Measurements from ENCODE around the gene SLC38A1.

Gene SLC38A1

DNA sequence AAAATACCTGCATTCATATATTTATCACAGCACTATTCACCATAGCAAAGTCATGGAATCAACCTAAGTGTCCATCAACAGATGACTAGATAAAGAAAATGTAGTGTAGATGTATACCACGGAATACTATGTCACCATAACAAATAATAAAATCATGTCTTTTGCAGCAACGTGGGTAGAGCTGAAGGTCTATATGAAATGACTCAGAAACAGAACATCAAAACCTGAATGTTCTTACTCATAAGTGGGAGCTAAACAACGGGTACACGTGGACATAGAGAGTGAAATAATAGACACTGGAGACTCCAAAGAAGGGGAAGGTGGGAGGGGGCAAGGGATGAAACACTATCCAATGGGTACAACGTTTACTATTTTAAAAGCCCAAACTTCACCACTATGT, 37.9 kb downstream of the SLC38A1 start:
- DNase-seq (ENCODE audit: low read depth) = no peak

DNA sequence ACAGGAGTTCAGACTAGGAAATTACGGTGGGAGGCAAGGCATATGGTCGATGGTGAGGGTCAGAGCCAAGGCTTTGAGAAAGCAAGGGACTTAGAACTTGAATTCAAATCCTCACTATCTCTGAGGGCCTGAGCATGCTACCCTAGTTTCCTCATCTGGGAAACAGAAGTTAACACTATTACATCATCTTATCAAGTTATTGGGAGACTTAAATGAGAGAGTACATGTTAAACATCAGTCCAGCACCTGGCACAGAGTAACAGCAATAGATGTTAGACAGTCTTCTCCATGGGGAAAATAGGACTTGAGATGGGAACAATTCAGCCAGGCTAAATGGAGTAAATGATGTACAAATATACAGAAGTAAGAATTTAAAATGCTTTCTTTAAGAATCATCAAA, 38.5 kb downstream of the SLC38A1 start:
- no peak for DNase-seq (ENCODE audit: low read depth)

DNA sequence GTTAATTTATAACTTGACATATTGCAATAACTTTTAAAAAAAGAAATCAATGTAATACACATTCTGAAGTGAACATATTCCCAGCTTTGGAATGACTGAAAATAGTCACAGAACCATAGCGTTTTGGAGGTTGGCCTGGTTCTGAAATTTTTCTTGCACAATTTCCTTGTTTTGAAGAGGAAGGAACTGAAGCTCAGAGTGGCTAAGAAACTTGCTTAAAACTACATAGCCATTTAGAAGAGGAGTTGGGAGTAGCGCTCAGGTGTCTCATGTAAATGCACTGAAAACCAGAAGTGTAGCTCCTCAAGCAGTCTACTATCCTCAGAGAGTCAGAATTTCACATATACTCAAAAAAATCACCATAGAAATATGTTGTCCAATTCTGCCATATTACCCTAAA, 41.2 kb downstream of the SLC38A1 start:
- DNase-seq (ENCODE audit: low read depth) = no peak

DNA sequence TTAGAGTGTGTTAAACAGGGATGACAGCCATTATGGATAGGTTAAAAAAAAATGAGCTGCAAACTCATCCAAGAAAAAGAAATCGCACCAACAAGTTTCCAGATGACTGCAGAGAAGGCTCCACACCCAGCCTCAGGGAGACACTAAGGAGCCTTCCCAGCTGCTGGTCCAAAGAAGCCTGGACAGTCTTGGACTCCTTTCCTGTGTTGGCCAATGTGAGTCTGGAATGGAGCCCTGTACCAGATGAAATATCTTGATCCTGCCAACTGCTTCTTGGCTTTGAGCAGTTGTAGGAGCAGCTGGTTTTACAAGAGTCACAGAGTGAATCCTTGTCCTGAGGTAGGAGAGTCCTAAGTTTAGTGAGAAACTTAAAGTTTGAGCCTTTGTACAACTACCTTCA, 44.5 kb downstream of the SLC38A1 start:
- DNase-seq (ENCODE audit: low read depth) = no peak

DNA sequence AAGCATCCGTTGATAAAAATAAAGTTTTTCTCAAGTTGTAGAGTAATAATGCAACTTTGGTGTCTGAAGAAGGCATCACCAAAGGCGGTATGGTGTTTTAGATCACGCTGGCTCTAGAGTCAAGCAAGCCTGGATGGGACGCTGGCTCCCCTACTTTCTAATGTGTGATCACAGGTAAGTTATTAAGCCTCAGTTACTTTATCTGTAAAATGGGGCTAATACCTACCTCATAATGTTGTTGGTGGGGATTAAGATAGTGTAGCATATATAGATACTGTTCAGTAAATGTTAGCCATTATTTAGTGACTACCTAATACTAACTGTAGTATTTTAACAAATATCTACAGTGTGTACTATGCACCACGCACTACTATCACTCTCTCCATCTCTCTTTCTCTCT, 45.8 kb downstream of the SLC38A1 start:
- no peak for DNase-seq (ENCODE audit: low read depth)

DNA sequence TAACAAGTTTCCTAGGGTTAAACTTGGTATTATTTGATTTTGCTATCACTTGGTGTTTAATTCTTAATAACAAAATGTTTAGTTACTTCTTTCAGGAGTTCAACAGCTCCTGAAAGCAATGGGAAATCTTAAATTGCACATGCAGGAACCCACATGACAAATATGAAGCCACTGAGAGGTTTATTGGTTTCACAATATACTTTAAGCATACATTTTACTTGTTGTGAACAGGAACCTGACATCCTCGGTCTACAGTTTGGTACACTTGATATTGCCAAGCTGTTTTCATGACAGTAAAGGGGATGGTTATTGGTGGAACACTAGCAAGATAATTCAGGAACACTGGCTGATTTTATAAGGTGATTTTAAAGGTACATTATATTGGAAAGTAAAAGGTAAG, 46.2 kb downstream of the SLC38A1 start:
- DNase-seq (ENCODE audit: low read depth) = no peak

DNA sequence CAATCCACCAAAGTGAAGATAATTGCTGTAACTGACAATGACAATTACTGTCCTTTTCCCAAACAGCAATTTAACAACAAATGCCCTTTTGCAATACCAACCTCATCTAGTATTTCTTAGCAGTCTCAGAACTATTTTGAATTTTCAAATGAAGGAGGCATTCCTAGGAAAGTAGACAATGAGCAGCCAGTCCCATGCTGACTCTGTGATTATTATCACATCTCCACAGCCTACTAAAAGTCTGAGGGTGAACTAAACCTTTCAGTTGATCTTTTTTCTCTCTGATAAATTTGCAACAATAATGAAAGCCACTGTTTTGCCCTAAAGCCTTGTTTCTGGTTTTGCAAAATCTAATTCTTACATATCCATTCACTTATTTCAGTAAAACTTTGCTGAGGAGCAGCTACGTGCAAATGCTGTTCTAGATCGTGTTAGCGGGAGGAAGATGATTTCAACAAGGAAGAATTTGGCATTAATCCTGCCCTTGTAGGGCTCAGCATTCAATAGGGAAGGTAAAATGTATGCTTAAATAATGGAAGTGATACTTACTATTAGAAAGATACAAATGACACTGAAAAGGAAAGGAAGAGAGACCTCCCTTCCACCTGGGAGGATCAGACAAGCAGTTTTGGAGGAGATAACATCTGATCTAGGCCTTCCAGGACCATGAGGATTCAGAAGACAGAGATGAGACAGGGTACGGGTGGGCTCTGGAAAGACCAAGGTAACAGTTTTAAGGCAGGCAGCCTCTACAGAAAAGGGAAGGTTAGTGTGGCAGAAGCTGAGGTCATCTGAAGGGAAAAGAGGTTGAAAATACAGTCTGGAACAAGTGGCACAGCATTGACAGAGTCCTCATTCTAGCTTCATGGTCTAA, 47.4 kb downstream of the SLC38A1 start:
- no peak for DNase-seq (ENCODE audit: low read depth)

DNA sequence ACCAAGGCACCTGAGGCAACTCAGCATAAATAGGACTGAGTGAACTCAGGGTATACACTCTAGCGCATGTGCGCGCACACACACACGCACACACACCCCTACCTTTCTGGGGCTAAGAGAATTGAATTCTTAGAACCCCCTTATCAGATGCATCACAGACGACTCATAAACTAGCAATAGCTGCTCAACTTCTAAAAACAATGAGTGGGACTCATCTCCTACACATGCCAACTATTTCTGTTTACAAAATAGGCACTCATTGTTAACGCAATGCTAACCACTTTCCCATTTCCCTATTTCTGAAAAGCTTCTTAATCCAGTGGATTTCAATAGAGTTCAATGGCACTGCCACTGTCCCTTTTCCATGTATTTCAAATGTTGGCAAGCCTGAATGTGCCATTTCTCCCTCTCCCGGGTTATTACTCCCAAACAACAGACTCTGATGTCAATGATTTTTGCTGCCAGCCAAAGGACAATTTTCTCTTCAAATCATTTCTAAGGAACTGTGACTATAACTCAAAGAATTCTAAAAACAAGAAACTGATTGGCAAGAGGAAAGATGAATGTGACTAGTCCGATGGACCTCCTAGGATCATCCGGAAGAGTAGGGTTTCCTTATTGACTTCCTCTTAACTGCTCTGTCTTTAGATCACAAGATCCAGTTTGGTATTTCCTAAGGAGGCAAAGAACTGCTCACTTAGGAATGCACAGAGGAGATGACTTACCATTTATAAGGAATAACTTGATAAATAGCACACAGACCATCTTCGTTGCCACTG, 48.8 kb downstream of the SLC38A1 start:
- DNase-seq (ENCODE audit: low read depth) = peak; percentile 54

DNA sequence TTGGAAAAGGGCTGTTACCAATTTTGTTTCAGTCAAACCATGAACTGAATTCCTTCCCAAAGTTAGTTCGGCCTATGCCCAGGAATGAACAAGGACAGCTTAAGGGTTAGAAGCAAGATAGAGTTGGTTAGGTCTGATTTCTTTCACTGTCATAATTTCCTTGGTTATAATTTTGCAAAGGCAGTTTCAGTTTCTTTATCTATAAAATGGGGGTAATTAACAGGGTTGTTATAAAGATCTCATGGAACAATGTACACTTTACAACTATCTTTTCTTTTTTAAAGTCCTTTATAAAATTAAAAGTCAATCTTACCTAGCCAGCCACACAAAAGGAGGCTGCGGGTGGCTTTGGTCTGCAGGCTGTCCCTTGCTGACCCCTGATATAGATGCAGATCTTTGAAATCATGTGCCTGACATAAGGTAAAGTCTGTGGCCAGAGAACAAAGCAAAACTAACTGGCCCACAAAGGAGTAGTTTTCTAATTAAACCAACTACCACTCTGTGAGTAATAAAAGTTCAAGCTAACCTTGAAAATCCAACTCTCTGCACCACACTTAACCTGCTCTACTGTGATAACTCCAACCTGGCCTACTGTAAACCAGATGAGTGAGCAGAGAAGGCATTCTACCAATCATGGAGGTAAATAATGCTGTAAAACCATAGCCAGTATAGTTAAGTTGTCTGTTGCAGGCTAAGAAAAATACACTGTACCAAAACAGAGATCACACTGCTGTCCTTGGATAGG, 49.5 kb downstream of the SLC38A1 start:
- DNase-seq (ENCODE audit: low read depth) = no peak

DNA sequence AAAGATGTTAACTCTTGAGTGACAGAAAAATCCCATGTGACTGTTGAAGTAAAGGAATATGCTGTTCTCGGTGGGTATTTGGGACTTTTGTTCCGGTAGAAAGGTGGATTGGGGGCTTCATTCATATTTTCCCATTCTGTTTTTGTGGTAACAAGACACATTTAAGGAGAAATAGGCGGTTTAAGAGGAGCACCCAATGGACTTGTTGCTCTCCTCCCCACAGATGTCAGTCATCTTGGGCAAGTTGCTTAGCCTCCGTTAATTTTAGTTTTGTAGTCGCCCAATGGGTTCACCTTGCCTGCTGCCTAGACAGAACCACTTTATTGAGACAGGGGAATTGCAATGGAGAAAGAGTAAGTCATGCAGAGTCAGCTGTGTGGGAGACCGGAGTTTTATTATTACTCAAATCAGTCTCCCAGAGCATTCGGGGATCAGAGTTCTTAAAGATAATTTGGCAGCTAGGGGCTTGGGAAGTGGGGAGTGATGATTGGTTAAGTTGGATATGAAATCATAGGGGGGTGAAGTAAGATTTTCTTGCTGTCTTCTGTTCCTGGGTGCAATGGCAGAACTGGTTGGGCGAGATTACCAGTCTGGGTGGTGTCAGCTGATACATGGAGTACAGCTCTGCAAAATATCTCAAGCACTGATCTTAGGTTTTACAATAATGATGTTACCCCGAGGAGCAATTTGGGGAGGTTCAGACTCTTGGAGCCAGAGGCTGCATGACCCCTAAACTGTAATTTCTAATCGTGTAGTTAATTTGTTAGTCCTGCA, 50.3 kb downstream of the SLC38A1 start:
- DNase-seq (ENCODE audit: low read depth) = no peak

DNA sequence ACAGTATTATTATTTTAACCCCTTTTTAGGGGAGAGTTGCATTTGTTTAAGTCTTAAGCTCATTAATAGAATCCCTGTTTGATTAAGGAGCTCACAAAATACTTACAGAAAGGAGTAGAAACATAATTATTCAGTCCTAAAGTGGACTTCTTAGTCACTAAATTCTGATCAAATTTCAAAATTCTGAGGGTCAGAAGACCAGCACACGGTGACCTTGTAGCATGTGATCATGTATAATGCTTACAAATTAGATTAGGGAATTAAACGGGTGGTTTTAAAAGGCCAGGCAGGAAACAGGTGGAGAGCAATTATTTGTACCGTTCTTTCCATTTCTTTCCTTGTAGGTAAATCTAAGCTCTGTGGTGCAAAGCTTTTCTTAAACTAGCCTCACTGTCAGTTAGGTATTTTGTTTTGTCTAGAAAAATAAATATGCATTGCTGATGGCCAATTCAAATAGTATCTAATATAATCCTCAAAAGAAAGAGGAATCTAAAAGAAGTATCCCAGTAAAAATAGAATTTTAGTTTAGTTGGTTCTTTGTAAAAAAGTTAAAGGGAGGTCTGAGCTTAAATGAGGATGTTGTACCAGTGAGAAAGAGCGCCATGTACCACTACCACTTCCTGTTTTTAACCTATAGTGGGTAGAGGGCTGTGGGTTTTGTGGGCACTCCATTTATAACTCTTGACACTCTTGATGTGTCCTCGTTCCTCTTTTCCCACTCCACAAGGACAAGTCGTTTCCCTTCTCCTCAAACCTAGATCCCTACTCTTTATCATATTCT, 51.1 kb downstream of the SLC38A1 start:
- no peak for DNase-seq (ENCODE audit: low read depth)

DNA sequence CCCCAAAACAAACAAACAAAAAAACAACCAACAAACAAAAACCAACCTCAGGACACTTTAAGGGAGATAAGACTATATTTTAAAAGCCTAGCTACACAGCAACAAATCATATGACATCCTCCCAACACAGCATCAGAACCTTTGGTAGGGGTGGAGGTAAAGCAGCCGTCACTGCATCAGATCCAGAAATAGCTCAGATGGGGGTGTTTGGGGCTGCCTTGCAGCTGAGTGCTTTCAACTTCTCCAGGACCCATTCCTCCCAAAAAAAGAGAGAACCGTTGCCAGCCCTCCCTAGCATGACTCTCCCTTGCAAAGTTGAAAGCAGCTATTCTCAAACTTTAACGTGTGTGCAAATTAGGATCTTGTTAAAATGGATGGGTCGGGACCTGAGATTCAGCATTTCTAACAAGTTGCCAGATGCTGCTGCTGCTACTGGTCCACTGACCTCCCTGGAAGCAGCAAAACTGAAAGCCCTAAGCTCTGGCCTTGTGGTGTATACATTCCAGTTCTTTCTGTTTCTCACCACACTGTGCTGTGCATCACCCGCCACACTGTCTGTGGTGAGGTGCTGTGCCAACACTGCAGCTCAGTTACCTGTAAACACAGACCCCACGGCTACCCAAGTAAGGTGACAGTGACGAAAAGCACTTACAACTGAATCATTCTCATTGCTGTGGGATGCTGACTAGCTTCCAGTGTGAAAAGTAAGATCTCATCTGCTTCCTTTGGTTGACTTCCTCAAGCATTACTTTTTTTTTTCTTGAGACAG, 54.0 kb downstream of the SLC38A1 start:
- peak; percentile 55 for DNase-seq (ENCODE audit: low read depth)

DNA sequence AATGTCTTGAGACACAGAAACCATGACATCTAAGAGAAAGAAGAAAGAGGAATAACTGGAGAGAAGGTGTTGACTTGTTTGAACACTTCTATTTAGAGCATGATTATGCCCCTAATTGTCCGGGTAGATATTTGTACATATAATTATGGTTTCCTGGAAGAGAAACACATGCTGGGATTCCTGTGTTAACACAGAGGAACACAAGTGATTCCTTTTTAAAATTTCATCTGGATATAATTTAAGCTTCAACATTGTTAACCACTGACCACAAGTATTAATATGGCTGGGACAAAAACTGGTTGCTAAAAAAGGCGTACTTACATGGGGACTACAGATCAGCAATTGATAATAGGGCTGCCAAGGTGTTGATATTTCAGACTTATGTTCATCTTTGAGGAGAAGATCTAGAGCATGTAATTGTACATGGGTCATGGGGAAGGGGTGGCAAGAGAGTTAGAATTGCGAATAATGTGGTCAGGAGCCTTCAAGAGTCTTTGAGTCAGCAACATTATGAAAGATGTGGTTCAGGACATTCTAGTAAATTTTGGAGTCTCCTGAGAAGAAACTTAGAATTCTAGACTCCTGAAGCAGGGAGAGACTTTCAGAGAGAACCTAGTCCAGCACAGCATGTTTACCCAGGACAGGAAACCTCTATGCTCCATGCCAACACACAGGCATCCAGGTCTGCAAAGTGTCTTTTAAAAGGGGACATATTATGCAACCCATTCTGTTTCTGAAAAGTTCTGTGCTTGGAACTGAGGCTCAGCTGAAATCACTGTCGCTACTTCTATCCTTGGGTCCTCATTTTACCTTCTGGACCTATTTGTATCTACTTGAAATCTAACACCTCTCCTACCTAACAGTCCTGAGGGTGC, 56.5 kb downstream of the SLC38A1 start:
- DNase-seq (ENCODE audit: low read depth) = no peak

DNA sequence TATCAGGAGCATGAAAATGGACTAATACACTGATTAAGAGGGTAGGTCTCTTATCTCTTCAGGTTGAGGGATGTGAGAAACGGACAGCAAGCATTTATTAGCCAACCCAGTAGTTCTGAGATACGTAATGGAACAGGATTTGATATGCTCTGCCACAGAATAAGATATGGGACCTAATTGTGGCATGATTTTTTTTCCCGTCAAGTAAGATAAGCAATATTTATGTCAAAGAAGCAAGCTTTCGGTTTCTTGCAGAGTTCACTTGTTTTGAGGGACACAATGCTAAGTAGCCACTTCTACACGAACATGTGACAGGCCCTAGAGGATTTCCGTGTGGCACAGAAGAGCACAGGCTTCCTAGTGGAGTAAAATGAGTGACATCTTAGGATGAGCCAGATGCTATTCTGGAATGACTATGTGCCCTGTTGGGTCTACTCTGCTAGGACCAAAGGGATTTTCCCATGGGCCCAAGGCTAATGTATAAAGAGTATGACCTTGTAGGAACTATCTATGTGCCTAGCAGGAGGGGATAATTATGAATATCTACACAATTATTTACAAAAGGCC, 57.9 kb downstream of the SLC38A1 start:
- DNase-seq (ENCODE audit: low read depth) = no peak

DNA sequence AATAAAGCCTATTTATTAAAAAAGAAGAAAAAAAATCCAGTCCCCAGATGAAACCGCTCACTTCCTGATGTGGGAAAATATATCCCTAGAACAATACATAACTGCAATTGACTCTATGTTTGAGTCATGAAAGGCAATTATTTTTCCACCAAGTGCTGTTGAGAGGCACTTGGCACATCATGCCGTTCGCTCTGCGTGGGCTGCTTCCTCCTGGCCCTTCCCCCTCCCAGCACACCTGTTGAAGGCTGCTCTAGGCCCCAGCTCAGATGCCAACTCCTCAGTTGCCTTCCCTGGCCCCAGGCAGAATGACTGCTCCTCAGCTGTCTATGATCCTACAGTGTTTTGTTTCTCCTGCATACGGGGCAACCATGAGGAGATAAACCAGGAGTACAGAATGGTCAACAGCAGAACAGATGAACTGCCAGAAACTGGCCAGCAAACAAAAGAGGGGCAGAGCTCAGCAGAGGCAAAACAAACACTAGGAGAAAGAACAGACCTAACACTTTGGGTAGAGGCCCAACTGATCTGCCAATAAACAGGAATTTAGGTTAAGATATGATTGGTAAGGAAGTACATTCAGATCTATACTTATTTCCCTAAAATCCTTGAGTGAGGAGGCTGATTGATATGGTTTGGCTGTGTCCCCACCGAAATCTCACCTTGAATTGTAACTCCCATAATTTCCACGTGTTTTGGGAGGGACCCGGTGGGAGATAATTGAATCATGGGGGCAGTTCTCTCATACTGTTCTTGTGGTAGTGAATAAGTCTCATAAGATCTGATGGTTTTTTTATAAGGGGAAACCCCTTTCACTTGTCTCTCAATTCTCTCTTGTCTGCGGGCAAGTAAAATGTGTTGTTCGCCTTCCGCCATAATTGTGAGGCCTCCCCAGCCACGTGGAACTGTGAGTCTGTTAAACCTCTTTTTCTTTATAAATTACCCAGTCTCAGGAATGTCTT, 58.6 kb downstream of the SLC38A1 start:
- no peak for DNase-seq (ENCODE audit: low read depth)

DNA sequence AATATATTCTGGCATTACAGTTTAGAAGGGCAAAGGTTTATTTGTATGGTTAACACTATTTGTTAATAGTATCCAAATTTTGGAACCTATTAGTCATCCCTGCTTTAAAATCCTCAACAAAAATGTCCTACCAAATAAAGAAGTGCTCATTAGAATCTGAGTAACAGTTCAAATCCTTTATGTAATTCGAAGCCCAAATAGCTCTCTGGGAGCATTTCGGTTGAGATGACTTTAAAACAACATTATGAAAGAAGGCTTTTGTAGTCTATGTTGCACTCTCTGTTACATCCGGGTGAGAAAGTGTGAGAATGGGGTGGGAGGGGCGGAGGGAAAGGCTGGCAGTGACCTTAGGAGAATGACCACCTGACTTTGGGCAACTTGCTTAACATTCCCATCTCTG, 59.7 kb downstream of the SLC38A1 start:
- no peak for DNase-seq (ENCODE audit: low read depth)

DNA sequence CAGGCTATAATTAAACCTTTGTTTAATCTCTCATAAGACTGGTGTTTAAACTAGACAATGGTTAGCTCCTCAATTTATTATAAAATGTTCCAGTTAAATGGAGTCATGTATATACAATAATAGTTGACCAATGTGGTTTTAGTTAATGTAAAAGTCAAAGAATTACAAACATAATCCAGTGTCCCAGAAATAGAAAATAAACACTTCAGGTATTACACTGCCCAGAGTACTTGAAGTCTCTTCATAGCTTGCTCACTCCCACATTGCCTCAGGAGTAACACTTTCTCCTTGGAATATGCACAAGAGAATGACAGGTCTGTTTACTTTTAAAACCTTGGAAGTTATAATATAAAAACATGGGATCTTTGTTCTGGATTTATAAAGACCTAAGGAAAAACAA, 60.5 kb downstream of the SLC38A1 start:
- DNase-seq (ENCODE audit: low read depth) = no peak

DNA sequence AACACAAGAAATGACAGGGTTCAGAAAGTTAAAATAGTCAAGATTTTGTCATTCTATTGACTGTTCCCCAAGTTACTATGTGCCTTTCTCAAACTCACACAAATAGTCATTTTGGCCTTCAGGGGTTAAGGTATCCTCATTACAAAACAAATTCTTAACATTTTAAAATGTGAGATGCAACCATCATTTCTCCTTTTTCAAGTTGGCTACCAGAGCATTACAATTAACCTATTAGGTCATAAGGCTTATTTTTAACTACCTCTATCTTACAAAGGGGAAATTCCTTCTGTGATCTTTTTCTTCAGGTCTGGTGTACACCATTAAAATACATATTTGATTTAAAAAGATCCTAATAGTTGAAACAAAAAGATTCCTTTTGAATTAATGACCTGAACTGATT, 61.2 kb downstream of the SLC38A1 start:
- DNase-seq (ENCODE audit: low read depth) = no peak
